Measurements from ENCODE around the gene SPDYE2. TPM values are rescaled to one million over a fixed set of nuclear protein-coding genes. Genes with fewer than 3 reads are reported as not detected.
"Not testable (repeated sequence)": the region's sequence is repeated elsewhere in the genome, so short reads cannot be mapped to it uniquely, and the experiment has no call there.

SPDYE2 gene
- total and polyA plus RNA-seq, 2 donors (not counting 3 experiments of a cell fraction or from before 2014, with no cell fraction given), result not detected

- ChIA-PET POLR2A (interaction anchor here (0.6 kb wide), 1 partner anchor 163 kb away, joined by 7 read pairs; no protein-coding TSS in a partner anchor), CTCF (interaction anchor here (0.6 kb wide), 2 partner anchors 489 to 502 kb away, joined by 3 read pairs; partner anchors contain the start of genes ARMC10 and FBXL13)
- H4K20me1 ChIP-seq (replicated peaks; ENCODE audit: control insufficient read depth, extremely low read depth, insufficient read depth, low read length); DNase-seq (ENCODE audit: low read depth, low spot score); H3K4me1 ChIP-seq (ENCODE audit: control insufficient read depth, extremely low read depth, insufficient read depth, low read length); H3K79me2 ChIP-seq (ENCODE audit: control insufficient read depth, insufficient read depth, low read length); H3K4me2 ChIP-seq (ENCODE audit: insufficient read depth, low read length); intact Hi-C loops (cut with micrococcal nuclease); H3K9me3 ChIP-seq (replicated peaks; ENCODE audit: control insufficient read depth, insufficient read depth, low read length); H3K9me1 ChIP-seq (replicated peaks; ENCODE audit: control insufficient read depth, extremely low read depth, insufficient read depth, low read length); H3K9ac ChIP-seq (replicated peaks; ENCODE audit: extremely low read depth, insufficient read depth, low read length); BruUV-seq (replicated peaks); H3K36me3 ChIP-seq (ENCODE audit: control insufficient read depth in 2 of 2, extremely low read depth in 1 of 2, insufficient read depth in 2 of 2, low read length in 2 of 2); H3K27me3 ChIP-seq (ENCODE audit: control insufficient read depth in 2 of 2, insufficient read depth in 2 of 2, low read length in 2 of 2); dilution Hi-C loops (cut with MboI; ENCODE audit: extremely low pct_ligation_motif_present, low sequenced_read_pairs): not testable (repeated sequence)
- peak within 1 kb of the TSS; percentile 67 to 97 (median 84) for H3K4me3 ChIP-seq (replicated peaks in 1 of 3; ENCODE audit: insufficient read depth in 1 of 3, low read depth in 1 of 3, low read length in 3 of 3)
- TF ChIP-seq, protein P1, sequence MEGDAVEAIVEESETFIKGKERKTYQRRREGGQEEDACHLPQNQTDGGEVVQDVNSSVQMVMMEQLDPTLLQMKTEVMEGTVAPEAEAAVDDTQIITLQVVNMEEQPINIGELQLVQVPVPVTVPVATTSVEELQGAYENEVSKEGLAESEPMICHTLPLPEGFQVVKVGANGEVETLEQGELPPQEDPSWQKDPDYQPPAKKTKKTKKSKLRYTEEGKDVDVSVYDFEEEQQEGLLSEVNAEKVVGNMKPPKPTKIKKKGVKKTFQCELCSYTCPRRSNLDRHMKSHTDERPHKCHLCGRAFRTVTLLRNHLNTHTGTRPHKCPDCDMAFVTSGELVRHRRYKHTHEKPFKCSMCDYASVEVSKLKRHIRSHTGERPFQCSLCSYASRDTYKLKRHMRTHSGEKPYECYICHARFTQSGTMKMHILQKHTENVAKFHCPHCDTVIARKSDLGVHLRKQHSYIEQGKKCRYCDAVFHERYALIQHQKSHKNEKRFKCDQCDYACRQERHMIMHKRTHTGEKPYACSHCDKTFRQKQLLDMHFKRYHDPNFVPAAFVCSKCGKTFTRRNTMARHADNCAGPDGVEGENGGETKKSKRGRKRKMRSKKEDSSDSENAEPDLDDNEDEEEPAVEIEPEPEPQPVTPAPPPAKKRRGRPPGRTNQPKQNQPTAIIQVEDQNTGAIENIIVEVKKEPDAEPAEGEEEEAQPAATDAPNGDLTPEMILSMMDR (IDR thresholded peaks at IDR 0.05; ENCODE audit: extremely low read depth in 1 of 2, insufficient read depth in 1 of 2, low read depth in 1 of 2, low read length in 2 of 2), result peak; percentile 36 to 53
- TF ChIP-seq POLR2A (IDR thresholded peaks at IDR 0.05; ENCODE audit: low read depth, low read length) (peak; percentile 27), POLR2AphosphoS5 (IDR thresholded peaks at IDR 0.05; ENCODE audit: insufficient read depth, low read depth, low read length) (peak; percentile 70)
- H3K27ac ChIP-seq (ENCODE audit: insufficient read depth, low read depth, low read length), result peak within 1 kb of the TSS; percentile 73
- H2AFZ ChIP-seq (ENCODE audit: low read depth, low read length), result peak within 1 kb of the TSS; percentile 94
- FAIRE-seq, result peak; percentile 67
Measured at GRCh38 chr7:102572261-102573239, 21.5 kb downstream of the SPDYE2 start, which contains the start of gene POLR2J3. TSS of gene POLR2J3 (minus strand) at chr7:102572583. CDS start at chr7:102572521, 62 bp downstream.

DNA sequence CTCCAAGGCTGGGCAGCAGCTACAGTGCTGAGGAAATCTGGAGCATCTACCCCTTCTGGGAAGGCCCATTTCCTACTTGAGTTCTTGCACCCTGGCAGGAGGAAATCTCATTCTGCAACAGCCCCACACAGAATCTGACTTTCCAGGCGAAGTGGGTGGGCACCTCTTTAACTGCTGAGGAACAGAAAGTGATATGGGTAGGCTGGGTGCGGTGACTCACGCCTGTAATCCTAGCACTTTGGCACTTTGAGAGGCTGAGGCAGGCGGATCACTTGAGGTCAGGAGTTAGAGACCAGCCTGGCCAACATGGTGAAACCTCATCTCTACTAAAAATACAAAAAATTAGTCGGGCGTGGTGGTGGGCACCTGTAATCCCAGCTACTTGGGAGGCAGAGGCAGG is 23.6 kb downstream of the SPDYE2 start:
- H3K79me2 ChIP-seq (ENCODE audit: control insufficient read depth, insufficient read depth, low read length); H3K9me1 ChIP-seq (replicated peaks; ENCODE audit: control insufficient read depth, extremely low read depth, insufficient read depth, low read length); H2AFZ ChIP-seq (ENCODE audit: low read depth, low read length); H3K4me2 ChIP-seq (ENCODE audit: insufficient read depth, low read length); H3K9me3 ChIP-seq (replicated peaks; ENCODE audit: control insufficient read depth, insufficient read depth, low read length); FAIRE-seq; H3K27ac ChIP-seq (ENCODE audit: insufficient read depth, low read depth, low read length); POLR2A ChIA-PET; H4K20me1 ChIP-seq (replicated peaks; ENCODE audit: control insufficient read depth, extremely low read depth, insufficient read depth, low read length); CTCF ChIA-PET; H3K4me3 ChIP-seq (replicated peaks in 1 of 3; ENCODE audit: insufficient read depth in 1 of 3, low read depth in 1 of 3, low read length in 3 of 3); H3K9ac ChIP-seq (replicated peaks; ENCODE audit: extremely low read depth, insufficient read depth, low read length); DNase-seq (ENCODE audit: low read depth, low spot score); H3K27me3 ChIP-seq (ENCODE audit: control insufficient read depth in 2 of 2, insufficient read depth in 2 of 2, low read length in 2 of 2); BruUV-seq (replicated peaks); H3K4me1 ChIP-seq (ENCODE audit: control insufficient read depth, extremely low read depth, insufficient read depth, low read length); dilution Hi-C loops (cut with MboI; ENCODE audit: extremely low pct_ligation_motif_present, low sequenced_read_pairs); H3K36me3 ChIP-seq (ENCODE audit: control insufficient read depth in 2 of 2, extremely low read depth in 1 of 2, insufficient read depth in 2 of 2, low read length in 2 of 2); intact Hi-C loops (cut with micrococcal nuclease): not testable (repeated sequence)

DNA sequence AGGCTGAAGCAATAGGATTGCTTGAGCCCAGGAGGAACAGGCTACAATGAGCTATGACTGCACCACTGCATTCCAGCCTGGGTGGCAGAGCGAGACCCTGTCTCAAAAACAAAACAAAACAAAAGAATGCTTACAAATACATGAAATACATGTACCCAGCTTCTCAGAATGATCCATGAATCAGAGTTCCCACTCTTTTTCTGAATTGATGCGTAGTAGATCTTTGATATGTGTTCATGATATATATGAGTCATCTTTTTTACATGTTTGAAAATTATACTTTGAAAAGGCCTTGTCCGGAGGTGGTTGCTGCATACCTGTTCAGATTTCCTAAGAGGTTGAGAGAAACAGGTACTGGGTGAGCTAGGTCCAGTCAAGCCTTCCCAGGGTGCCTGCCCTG is 25.3 kb downstream of the SPDYE2 start:
- H3K9ac ChIP-seq (replicated peaks; ENCODE audit: extremely low read depth, insufficient read depth, low read length); H3K4me1 ChIP-seq (ENCODE audit: control insufficient read depth, extremely low read depth, insufficient read depth, low read length); intact Hi-C loops (cut with micrococcal nuclease); H3K9me3 ChIP-seq (replicated peaks; ENCODE audit: control insufficient read depth, insufficient read depth, low read length); H3K27me3 ChIP-seq (ENCODE audit: control insufficient read depth in 2 of 2, insufficient read depth in 2 of 2, low read length in 2 of 2); H3K9me1 ChIP-seq (replicated peaks; ENCODE audit: control insufficient read depth, extremely low read depth, insufficient read depth, low read length); FAIRE-seq; dilution Hi-C loops (cut with MboI; ENCODE audit: extremely low pct_ligation_motif_present, low sequenced_read_pairs); POLR2A ChIA-PET; H3K4me3 ChIP-seq (replicated peaks in 1 of 3; ENCODE audit: insufficient read depth in 1 of 3, low read depth in 1 of 3, low read length in 3 of 3); H3K4me2 ChIP-seq (ENCODE audit: insufficient read depth, low read length); DNase-seq (ENCODE audit: low read depth, low spot score); H2AFZ ChIP-seq (ENCODE audit: low read depth, low read length); CTCF ChIA-PET; H3K27ac ChIP-seq (ENCODE audit: insufficient read depth, low read depth, low read length); H3K36me3 ChIP-seq (ENCODE audit: control insufficient read depth in 2 of 2, extremely low read depth in 1 of 2, insufficient read depth in 2 of 2, low read length in 2 of 2); H3K79me2 ChIP-seq (ENCODE audit: control insufficient read depth, insufficient read depth, low read length); H4K20me1 ChIP-seq (replicated peaks; ENCODE audit: control insufficient read depth, extremely low read depth, insufficient read depth, low read length); BruUV-seq (replicated peaks): not testable (repeated sequence)

Measured in endothelial cell of umbilical vein (primary cell).